Activated T-cell treated with anti-CD3 and anti-CD28 coated beads, Interleukin-2, amount 50 U/mL, for 72 hours (primary cell): ENCODE data around the gene RHOA. TPM values are rescaled to one million over a fixed set of nuclear protein-coding genes. Genes with fewer than 3 reads are reported as not detected.

Experiments
- ATAC-seq, 2 donors: fragments of 150-1000 bp; cut with Tn5 transposase; replicated peaks in 1 of 2; 2 replicates each; pipeline ENCODE4 v1.10.0; 2021; ENCODE audit warnings: moderate library complexity in 2 of 2, mild to moderate bottlenecking in 1 of 2
- DNase-seq, 2 donors: peaks; one replicate each; pipeline ENCODE4 v3.0.0; 2021 to 2022; ENCODE audit warnings: mixed read lengths in 1 of 2
- H3K27ac Mint-ChIP-seq: one replicate; pipeline ENCODE4 v1.8.0; 2022; ENCODE audit warnings: mild to moderate bottlenecking, moderate library complexity, mixed read lengths
- H3K27me3 Mint-ChIP-seq: one replicate; pipeline ENCODE4 v1.8.0; 2022; ENCODE audit warnings: low read depth, mixed read lengths
- H3K36me3 Mint-ChIP-seq, 2 donors: one replicate each; pipeline ENCODE4 v1.8.0; 2022; ENCODE audit warnings: mixed read lengths in 2 of 2, mild to moderate bottlenecking in 1 of 2; ENCODE audit not compliant: insufficient read depth in 2 of 2
- H3K4me1 Mint-ChIP-seq: one replicate; pipeline ENCODE4 v1.8.0; 2022; ENCODE audit warnings: low read depth, mixed read lengths
- H3K4me3 Mint-ChIP-seq, 2 donors: one replicate each; pipeline ENCODE4 v1.8.0; 2022; ENCODE audit warnings: mild to moderate bottlenecking in 2 of 2, mixed read lengths in 2 of 2, moderate library complexity in 2 of 2
- H3K9me3 Mint-ChIP-seq, 2 donors: one replicate each; pipeline ENCODE4 v1.8.0; 2022; ENCODE audit warnings: mixed read lengths in 2 of 2
- total RNA-seq, 2 donors: library from RNA; stranded (reverse); gene quantifications; one replicate each; pipeline ENCODE4 v1.2.3, GENCODE V29; 2022

RHOA gene
- total RNA-seq, 2 donors from 2014 or later = 458 to 468 TPM

- no peaks in the 10 kb centered on the region for H3K9me3 Mint-ChIP-seq
- ATAC-seq (no peak), DNase-seq (no peak)
- H3K36me3 Mint-ChIP-seq = peaks cover 11 to 14% of the 10 kb centered on the region in 2 donors
- H3K27me3 Mint-ChIP-seq = no peaks in the 10 kb centered on the region
- no peak overlapping the region for H3K4me3 Mint-ChIP-seq
- H3K27ac Mint-ChIP-seq = no peak overlapping the region
- H3K4me1 Mint-ChIP-seq = no peaks in the 10 kb centered on the region
Observed at GRCh38 chr3:49327485-49327884, 84.3 kb downstream of the RHOA start.

GRCh38 chr3:49324768-49325167 is 87.0 kb downstream of the RHOA start:
- Mint-ChIP-seq H3K9me3 (no peaks in the 10 kb centered on the region), H3K27ac (no peak overlapping the region), H3K4me1 (no peaks in the 10 kb centered on the region), H3K36me3 (peaks cover 17 to 18% of the 10 kb centered on the region in 2 donors), H3K4me3 (no peak overlapping the region), H3K27me3 (no peaks in the 10 kb centered on the region)
- DNase-seq (no peak), ATAC-seq (no peak)

- DNase-seq (no peak), ATAC-seq (no peak)
- peaks cover 7 to 8% of the 10 kb centered on the region in 2 donors for H3K36me3 Mint-ChIP-seq
- no peaks in the 10 kb centered on the region for H3K27me3 Mint-ChIP-seq
- H3K27ac Mint-ChIP-seq = peak overlapping the region; percentile 50
- no peaks in the 10 kb centered on the region for H3K9me3 Mint-ChIP-seq
- no peak overlapping the region for H3K4me3 Mint-ChIP-seq
- H3K4me1 Mint-ChIP-seq = no peaks in the 10 kb centered on the region
Observed at GRCh38 chr3:49316696-49317457, 94.9 kb downstream of the RHOA start.

- no peak for ATAC-seq
- H3K27ac Mint-ChIP-seq = peak overlapping the region; percentile 35
- no peak overlapping the region for H3K4me3 Mint-ChIP-seq
Observed at GRCh38 chr3:49313896-49314688, 97.7 kb downstream of the RHOA start.

GRCh38 chr3:49311283-49311682 is 100.5 kb downstream of the RHOA start:
- no peaks in the 10 kb centered on the region for H3K27me3 Mint-ChIP-seq
- DNase-seq = no peak
- H3K4me3 Mint-ChIP-seq = no peak overlapping the region
- no peaks in the 10 kb centered on the region for H3K4me1 Mint-ChIP-seq
- no peak for ATAC-seq
- peaks cover 0 to 14% of the 10 kb centered on the region in 2 donors for H3K36me3 Mint-ChIP-seq
- H3K9me3 Mint-ChIP-seq = no peaks in the 10 kb centered on the region
- H3K27ac Mint-ChIP-seq = no peak overlapping the region

More at GRCh38 chr3:49313896-49314688, 97.7 kb downstream of the RHOA start:
- H3K9me3 Mint-ChIP-seq = no peaks in the 10 kb centered on the region
- DNase-seq = no peak
- H3K27me3 Mint-ChIP-seq = no peaks in the 10 kb centered on the region
- H3K4me1 Mint-ChIP-seq = no peaks in the 10 kb centered on the region
- H3K36me3 Mint-ChIP-seq = peaks cover 0 to 14% of the 10 kb centered on the region in 2 donors

GRCh38 chr3:49310677-49311076 is 101.1 kb downstream of the RHOA start:
- ATAC-seq (no peak), DNase-seq (no peak)
- H3K27me3 Mint-ChIP-seq = no peaks in the 10 kb centered on the region
- H3K4me3 Mint-ChIP-seq = no peak overlapping the region
- H3K27ac Mint-ChIP-seq = no peak overlapping the region
- no peaks in the 10 kb centered on the region for H3K4me1 Mint-ChIP-seq
- peaks cover 0 to 16% of the 10 kb centered on the region in 2 donors for H3K36me3 Mint-ChIP-seq
- H3K9me3 Mint-ChIP-seq = no peaks in the 10 kb centered on the region

Other genes with a start within 250 kb of the RHOA start
- 10 to 100 TPM; 15.7 to 16.8 TPM for gene CCDC71, start 245.6 kb downstream of the RHOA start, total RNA-seq
- gene KLHDC8B, start 240.4 kb downstream of the RHOA start, total RNA-seq = 1 to 10 TPM; 3.0 to 5.4 TPM
- gene C3orf62, start 134.7 kb downstream of the RHOA start, total RNA-seq = 1 to 10 TPM; 4.6 to 7.0 TPM
- 10 to 100 TPM; 70.2 to 76.5 TPM for gene USP4, start 71.9 kb downstream of the RHOA start, total RNA-seq
- gene GPX1, start 53.6 kb downstream of the RHOA start, total RNA-seq = 100 to 1,000 TPM; 112 to 124 TPM
- gene TCTA, start 447 bp upstream of the RHOA start, total RNA-seq = 10 to 100 TPM; 22.0 to 23.4 TPM
- gene AMT, start 10.5 kb upstream of the RHOA start, total RNA-seq = 1 to 10 TPM; 7.4 to 7.5 TPM
- gene NICN1, start 17.3 kb upstream of the RHOA start, total RNA-seq = 10 to 100 TPM; 15.3 to 18.4 TPM
- 10 to 100 TPM in 1 of 2 donors, 1 to 10 TPM in 1; 9.1 to 10.3 TPM for gene DAG1, start 58.3 kb upstream of the RHOA start, total RNA-seq
- under 1 TPM; 0.17 to 0.21 TPM for gene BSN, start 142.5 kb upstream of the RHOA start, total RNA-seq